Measurements from ENCODE around the gene TMSB15C. TPM values are rescaled to one million over a fixed set of nuclear protein-coding genes. Genes with fewer than 3 reads are reported as not detected.

TMSB15C gene
- 0.35 and 3.1 TPM in 2 replicates for total RNA-seq (ENCODE audit: low replicate concordance)

DNA sequence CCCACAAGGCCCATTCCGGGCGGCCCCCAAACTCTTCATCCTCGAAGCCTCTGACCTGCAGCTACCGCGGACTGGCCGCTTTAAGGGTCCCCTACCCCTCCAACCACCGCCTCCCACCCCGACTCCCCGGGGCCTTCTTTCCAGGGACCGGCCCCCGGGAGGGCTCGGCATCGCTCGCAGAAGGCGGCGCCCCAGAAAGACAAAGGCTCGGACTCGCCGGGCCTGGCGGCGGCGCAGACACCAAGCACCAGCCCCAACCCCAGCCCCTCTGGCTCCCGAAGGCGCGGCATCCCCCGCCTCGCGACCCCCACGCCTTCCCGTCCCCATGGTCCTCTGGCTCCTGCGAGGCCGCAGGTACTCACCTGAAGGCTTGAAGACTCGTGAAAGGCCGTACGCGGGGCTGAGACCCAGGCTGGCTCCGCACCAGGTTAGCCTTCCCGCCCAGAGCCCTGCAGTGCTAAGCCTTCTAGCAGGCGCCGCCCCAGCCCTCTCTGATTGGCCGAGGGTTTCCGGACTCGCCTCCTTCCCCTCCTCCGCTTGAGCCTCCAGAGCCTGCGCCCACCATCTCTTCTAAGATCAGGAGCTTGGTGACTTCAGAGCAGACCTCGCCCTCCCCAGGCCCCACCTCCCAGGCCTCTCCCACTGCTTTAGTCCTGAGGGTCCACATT is at the start of gene TMSB15C:
Gene TMSB15C (minus strand): TSS at position 459 of the 668 bp plus-strand sequence.

DNA sequence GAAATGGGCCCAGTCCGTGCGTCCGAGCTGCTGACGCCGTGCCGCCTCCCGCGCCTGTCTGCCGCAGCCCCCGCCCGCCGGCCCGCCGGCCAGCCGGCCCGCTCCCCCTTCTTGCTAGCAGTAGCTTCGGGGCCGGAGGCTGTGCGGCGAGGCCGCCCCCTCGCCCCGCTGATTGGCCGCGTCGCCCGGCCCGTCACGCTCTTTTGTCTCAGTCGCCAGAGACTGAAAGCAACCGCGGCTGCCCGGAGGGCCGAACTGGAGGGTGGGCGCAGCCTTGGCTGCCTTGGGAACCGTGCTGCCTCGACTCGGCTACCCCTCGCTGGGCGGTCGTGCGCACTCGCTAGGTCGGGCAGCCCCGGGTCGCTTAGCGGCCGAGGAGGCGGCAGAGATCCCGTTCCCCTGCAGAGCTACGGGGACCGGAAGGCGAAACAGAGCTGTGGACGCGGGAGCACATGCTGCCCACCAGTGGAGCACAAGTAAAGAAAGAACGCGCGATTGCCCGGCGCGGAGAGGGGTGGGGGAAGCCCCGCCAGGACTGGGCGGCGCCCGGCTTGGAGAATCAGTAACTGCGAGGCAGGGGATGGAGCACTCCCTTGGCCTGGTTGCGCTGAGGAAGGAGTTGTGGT is 36.4 kb upstream of the TMSB15C start, which contains the start of gene ZCCHC18:
Gene ZCCHC18 (plus strand): TSS at position 198 of the 626 bp plus-strand sequence. CDS start 1,589 bp downstream, outside the sequence.

GRCh38 chrX:104039689-104040505 is 36.1 kb downstream of the TMSB15C start, which contains the start of gene H2BW2:
H2BW2 (plus strand) TSS chrX:104039956; CDS start chrX:104039995, 39 bp downstream.

Other genes with a start within 250 kb of the TMSB15C start
- 0.94 and 1.5 TPM in 2 replicates for gene RAB9B, start 244.0 kb downstream of the TMSB15C start, total RNA-seq (ENCODE audit: low replicate concordance)
- gene TMSB15B, start 113.6 kb downstream of the TMSB15C start, total RNA-seq (ENCODE audit: low replicate concordance), result 1.5 and 5.7 TPM in 2 replicates
- gene H2BW1, start 62.5 kb downstream of the TMSB15C start, total RNA-seq (ENCODE audit: low replicate concordance), result not detected in 2 replicates
- gene H2BW2, start 36.3 kb downstream of the TMSB15C start, total RNA-seq (ENCODE audit: low replicate concordance), result not detected in 2 replicates
- 0.12 and 0.98 TPM in 2 replicates for gene ZCCHC18, start 36.3 kb upstream of the TMSB15C start, total RNA-seq (ENCODE audit: low replicate concordance)
- gene SLC25A53, start 80.8 kb upstream of the TMSB15C start, total RNA-seq (ENCODE audit: low replicate concordance), result 7.7 and 13.5 TPM in 2 replicates
- 8.0 and 24.4 TPM in 2 replicates for gene FAM199X, start 90.2 kb upstream of the TMSB15C start, total RNA-seq (ENCODE audit: low replicate concordance)
- not detected in 2 replicates for gene ESX1, start 178.7 kb upstream of the TMSB15C start, total RNA-seq (ENCODE audit: low replicate concordance)